Measurements from ENCODE around the gene CHIT1. TPM values are rescaled to one million over a fixed set of nuclear protein-coding genes. Genes with fewer than 3 reads are reported as not detected.

Gene CHIT1
- total RNA-seq, 1 donor from 2014 or later, result 17.4 TPM

GRCh38 chr1:203175827-203176241 is 53.6 kb downstream of the CHIT1 start:
- no peak for DNase-seq (ENCODE audit: low spot score)

DNA sequence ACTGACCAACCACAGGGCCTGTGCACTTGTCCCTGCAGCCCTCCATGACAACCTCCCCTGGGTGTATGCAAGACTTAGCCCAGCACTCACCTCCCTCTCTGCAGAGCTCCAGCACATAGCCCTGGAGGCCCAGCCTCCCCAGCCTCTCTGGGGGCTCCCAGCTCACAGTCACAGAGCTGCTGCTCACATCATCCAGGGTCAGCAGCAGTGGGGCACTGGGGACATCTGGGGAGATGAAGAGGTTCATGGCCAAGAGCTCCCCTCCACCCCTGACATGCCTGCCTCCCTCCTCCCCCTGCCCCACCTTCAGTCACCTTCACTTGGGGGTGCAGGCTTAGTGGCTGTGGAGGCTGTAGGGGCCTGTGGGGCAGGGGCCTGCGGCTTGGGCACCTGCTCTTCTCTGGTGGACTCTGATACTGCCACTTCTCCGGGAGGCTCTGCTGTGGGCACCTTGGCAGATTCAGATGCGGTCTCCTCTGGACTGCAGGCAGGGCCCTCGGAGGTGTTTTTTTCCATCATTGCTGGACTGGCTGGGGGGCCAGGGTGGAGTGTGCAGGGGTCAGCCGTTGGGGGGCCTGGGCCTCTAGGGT is 54.1 kb downstream of the CHIT1 start, which contains the start of gene MYBPH:
Gene MYBPH (minus strand): TSS at position 590 of the 590 bp plus-strand sequence. CDS start 71 bp downstream, at position 519.
- no peak for DNase-seq (ENCODE audit: low spot score)

- no peak for DNase-seq (ENCODE audit: low spot score)
Observed at GRCh38 chr1:203174324-203174985, 55.0 kb downstream of the CHIT1 start.

DNA sequence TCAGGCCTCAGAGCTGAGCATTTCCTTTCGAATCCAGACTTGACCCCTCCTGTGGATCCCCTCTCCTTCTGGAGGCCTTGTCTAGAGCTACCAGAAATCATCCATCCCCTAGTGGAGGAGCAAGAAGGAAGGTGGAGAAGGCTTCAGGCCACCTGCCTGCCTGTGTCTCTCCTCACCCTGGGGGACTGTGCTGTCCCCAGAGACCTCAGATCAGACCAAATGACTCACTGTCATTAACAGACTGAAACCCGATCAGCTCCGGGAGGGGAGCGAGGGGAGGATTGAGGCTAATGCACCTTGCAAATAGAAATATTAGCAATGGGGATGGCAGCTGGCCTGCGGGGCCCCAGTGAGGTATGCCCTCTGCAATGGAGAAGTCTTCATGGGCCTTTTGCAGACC is 55.9 kb downstream of the CHIT1 start:
- no peak for DNase-seq (ENCODE audit: low spot score)

- DNase-seq (ENCODE audit: low spot score), result no peak
Observed at GRCh38 chr1:203173011-203173555, 56.4 kb downstream of the CHIT1 start.

- DNase-seq (ENCODE audit: low spot score), result no peak
Observed at GRCh38 chr1:203172184-203173010, 57.1 kb downstream of the CHIT1 start.

GRCh38 chr1:203171341-203172183 is 57.9 kb downstream of the CHIT1 start:
- DNase-seq (ENCODE audit: low spot score), result no peak

- DNase-seq (ENCODE audit: low spot score), result no peak
Observed at GRCh38 chr1:203170625-203171330, 58.7 kb downstream of the CHIT1 start.

DNA sequence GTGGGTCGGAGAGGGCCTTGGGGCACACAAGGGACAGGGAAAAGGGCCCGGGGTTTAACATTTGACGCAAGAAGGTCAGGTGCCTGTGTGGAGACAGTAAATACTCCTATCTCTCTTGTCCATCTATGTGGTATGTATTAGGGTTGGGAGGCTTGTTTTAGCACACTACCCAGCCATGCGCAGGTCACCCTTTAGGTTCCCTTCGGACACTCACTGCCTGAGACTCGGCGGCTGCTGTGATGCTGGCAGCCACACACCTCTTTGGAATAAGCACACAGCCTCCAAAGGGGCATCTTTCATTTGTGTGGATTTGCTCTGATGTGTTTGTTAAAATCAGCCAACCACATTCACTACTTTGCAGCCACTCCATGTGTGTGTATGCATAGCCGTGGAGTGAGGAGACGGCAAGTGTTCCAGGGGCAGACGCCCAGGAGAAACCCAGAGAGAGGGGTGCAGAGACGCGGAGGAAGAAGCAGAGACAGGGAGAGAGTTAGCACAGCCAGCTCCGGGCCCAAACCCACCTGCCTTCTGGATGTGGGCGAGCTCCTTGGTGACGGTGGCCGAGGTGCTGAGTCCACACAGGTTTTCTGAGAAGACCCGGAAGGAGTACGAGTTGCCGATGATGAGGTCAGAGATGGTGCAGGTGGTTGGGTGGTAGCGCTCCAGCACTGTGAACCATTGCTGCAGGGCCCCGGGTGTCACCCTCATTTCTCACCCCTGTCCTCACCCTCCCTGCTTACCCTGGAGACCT is 59.5 kb downstream of the CHIT1 start:
- DNase-seq (ENCODE audit: low spot score), result no peak

DNA sequence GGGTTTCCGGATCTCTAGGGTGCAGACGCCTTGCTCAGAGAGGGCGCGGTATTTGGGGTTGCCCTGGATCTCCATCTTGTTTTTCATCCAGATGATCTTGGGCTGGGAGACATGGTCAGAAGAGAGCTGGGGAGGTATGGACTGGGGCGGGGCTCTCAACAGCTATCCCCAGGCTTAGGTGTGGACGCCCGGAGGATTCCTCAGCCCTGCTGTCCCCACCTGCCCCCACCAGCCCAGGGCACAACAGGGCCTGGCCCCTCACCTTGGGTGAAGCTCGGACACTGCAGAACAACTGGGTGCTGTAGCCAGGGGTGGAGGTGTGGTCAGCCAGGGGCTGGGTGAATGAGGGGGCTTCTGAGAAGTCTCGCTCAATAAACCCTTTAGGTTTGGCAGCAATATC is 60.5 kb downstream of the CHIT1 start:
- no peak for DNase-seq (ENCODE audit: low spot score)

DNA sequence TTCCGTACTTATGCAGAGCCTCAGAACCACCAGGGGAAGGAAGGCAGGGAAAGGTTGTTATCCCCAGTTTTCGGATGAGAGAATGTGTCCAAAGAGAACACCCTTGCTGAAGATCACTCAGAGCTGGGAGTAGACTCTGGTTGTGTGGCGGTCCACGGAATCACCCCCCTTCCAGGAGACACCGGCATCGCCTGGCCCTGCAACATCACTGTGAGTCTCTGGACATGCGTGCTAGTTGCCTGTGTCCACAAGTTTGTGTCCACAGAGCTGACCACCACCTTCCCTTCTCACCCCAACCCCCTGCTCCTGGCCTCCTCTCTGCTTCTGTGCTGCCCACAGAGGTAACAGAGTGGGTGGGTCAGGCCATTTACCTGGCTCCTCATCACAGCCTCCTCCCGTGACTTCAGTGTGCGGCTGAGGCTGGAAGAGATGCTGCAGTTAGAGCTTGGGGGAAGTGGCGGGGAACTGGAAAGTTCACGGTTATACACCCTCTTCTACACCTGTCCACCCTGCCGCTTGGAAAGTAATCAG is 61.2 kb downstream of the CHIT1 start:
- no peak for DNase-seq (ENCODE audit: low spot score)

GRCh38 chr1:203167913-203168200 is 61.6 kb downstream of the CHIT1 start:
- DNase-seq (ENCODE audit: low spot score), result no peak

GRCh38 chr1:203167026-203167912 is 62.2 kb downstream of the CHIT1 start:
- no peak for DNase-seq (ENCODE audit: low spot score)

GRCh38 chr1:203166192-203166940 is 63.1 kb downstream of the CHIT1 start:
- no peak for DNase-seq (ENCODE audit: low spot score)
